Caco-2 (cell line): ENCODE results near the gene SESTD1. TPM values are rescaled to one million over a fixed set of nuclear protein-coding genes. Genes with fewer than 3 reads are reported as not detected.
"Not testable (repeated sequence)": the region's sequence is repeated elsewhere in the genome, so short reads cannot be mapped to it uniquely, and the experiment has no call there.

ENCODE experiments used
- BruUV-seq: library from RNA; stranded (reverse); fragments of 400-500 nt; replicated peaks from 2 replicates; lab custom pipeline; 2021; lab: Mats Ljungman, UMichigan
- CTCF ChIA-PET: fragments of 300-600 bp; sonication (Branson Sonifier 250); formaldehyde crosslinking; loops from one replicate; lab custom pipeline; 2022; ENCODE audit warnings: antibody characterized with exemption; lab: Charles Lee
- POLR2A ChIA-PET: fragments of 300-600 bp; sonication (Branson Sonifier 250); formaldehyde crosslinking; loops from one replicate; lab custom pipeline; 2022; ENCODE audit warnings: antibody characterized with exemption; lab: Charles Lee
- DNase-seq, 2 experiments: peaks; one replicate each; pipeline versions ENCODE4 v3.0.0 to v3.0.0-alpha.2; 2020 to 2022
- H3K27me3 ChIP-seq: replicated peaks from 2 replicates; pipeline ENCODE4 v1.6.0; 2011; ENCODE audit warnings: low read length; ENCODE audit not compliant: control insufficient read depth, insufficient read depth
- H3K36me3 ChIP-seq: 2 replicates; pipeline ENCODE4 v1.5.1; 2011; ENCODE audit warnings: low read length; ENCODE audit not compliant: control insufficient read depth, insufficient read depth
- H3K4me1 ChIP-seq: fragments of 250-450 bp; sonication (Bioruptor Pico); 2 replicates; pipeline ENCODE4 v1.5.1; 2020; ENCODE audit warnings: mild to moderate bottlenecking
- H3K4me3 ChIP-seq: 2 replicates; pipeline ENCODE4 v1.5.1; 2011; ENCODE audit warnings: low read depth, mild to moderate bottlenecking, control low read depth, low read length
- H3K9me3 ChIP-seq: fragments of 250-450 bp; sonication (Bioruptor Pico); 2 replicates; pipeline ENCODE4 v1.5.1; 2020; ENCODE audit warnings: mild to moderate bottlenecking, moderate library complexity
- H3K27ac Mint-ChIP-seq: one replicate; pipeline ENCODE4 v1.8.0; 2022; ENCODE audit warnings: mixed read lengths; ENCODE audit not compliant: unreplicated experiment
- H3K27me3 Mint-ChIP-seq: one replicate; pipeline ENCODE4 v1.8.0; 2022; ENCODE audit warnings: mixed read lengths; ENCODE audit not compliant: insufficient read depth, unreplicated experiment
- H3K36me3 Mint-ChIP-seq: one replicate; pipeline ENCODE4 v1.8.0; 2022; ENCODE audit warnings: mild to moderate bottlenecking, mixed read lengths; ENCODE audit not compliant: insufficient read depth, unreplicated experiment
- H3K4me1 Mint-ChIP-seq: one replicate; pipeline ENCODE4 v1.8.0; 2022; ENCODE audit warnings: low read depth, mixed read lengths; ENCODE audit not compliant: unreplicated experiment
- H3K4me3 Mint-ChIP-seq: one replicate; pipeline ENCODE4 v1.8.0; 2022; ENCODE audit warnings: mild to moderate bottlenecking, moderate library complexity, mixed read lengths; ENCODE audit not compliant: unreplicated experiment
- H3K9me3 Mint-ChIP-seq: one replicate; pipeline ENCODE4 v1.8.0; 2022; ENCODE audit warnings: mixed read lengths; ENCODE audit not compliant: unreplicated experiment
- CTCF ChIP-seq, 2 experiments: fragments of 200-600 bp in 1 of 2; IDR thresholded peaks; 1 replicate in 1 of 2; 2 replicates in 1 of 2; pipeline versions ENCODE4 v1.5.1 to v1.8.0; 2011 to 2022; ENCODE audit warnings: antibody characterized with exemption in 1 of 2, control low read depth in 1 of 2, inconsistent platforms in 1 of 2, low read depth in 1 of 2, low read length in 1 of 2, mild to moderate bottlenecking in 1 of 2, moderate library complexity in 1 of 2; ENCODE audit not compliant: insufficient read depth in 1 of 2, severe bottlenecking in 1 of 2, unreplicated experiment in 1 of 2
- intact Hi-C: fragments of 100-400 bp; cut with micrococcal nuclease; formaldehyde crosslinking; loops from one replicate; pipeline ENCODE4 v1.10.0; 2022; ENCODE audit not compliant: unreplicated experiment
- total RNA-seq: library from RNA; stranded (reverse); gene quantifications from 2 replicates; pipeline ENCODE4 v1.2.3, GENCODE V29; 2022

SESTD1 gene
- total RNA-seq, 1 experiment from 2014 or later, result 50.2 TPM

- no peak for TF ChIP-seq CTCF (IDR thresholded peaks at IDR 0.05; ENCODE audit: insufficient read depth in 1 of 2, low read depth in 1 of 2, low read length in 1 of 2, severe bottlenecking in 1 of 2, unreplicated experiment in 1 of 2)
- Mint-ChIP-seq H3K27ac (no peak overlapping the region), H3K27me3 (no peaks in the 10 kb centered on the region), H3K4me3 (no peak overlapping the region), H3K36me3 (no peaks in the 10 kb centered on the region), H3K9me3 (peaks cover 3% of the 10 kb centered on the region), H3K4me1 (no peaks in the 10 kb centered on the region)
- no peak for DNase-seq
- Histone ChIP-seq H3K27me3 (no peaks in the 10 kb centered on the region), H3K4me1 (no peaks in the 10 kb centered on the region), H3K4me3 (no peak overlapping the region), H3K9me3 (peaks cover 3% of the 10 kb centered on the region; the same call in 1 of the 2 replicates), H3K36me3 (no peaks in the 10 kb centered on the region)
- ChIA-PET CTCF (no interaction called here), POLR2A (no interaction called here)
- intact Hi-C loops, result no loop called here
- BruUV-seq, result no TSS peak
Measured at GRCh38 chr2:179097131-179097530, 167.5 kb downstream of the SESTD1 start.

- TF ChIP-seq CTCF (IDR thresholded peaks at IDR 0.05; ENCODE audit: insufficient read depth in 1 of 2, low read depth in 1 of 2, low read length in 1 of 2, severe bottlenecking in 1 of 2, unreplicated experiment in 1 of 2), result no peak
- no peaks in the 10 kb centered on the region for H3K27me3 Mint-ChIP-seq
- peaks cover 9% of the 10 kb centered on the region for H3K9me3 Mint-ChIP-seq
- Histone ChIP-seq H3K4me1 (no peaks in the 10 kb centered on the region), H3K4me3 (no peak overlapping the region), H3K27me3 (no peaks in the 10 kb centered on the region), H3K36me3 (no peaks in the 10 kb centered on the region), H3K9me3 (peaks cover 3% of the 10 kb centered on the region; the same call in 1 of the 2 replicates)
- CTCF ChIA-PET, result no interaction called here
- no peaks in the 10 kb centered on the region for H3K36me3 Mint-ChIP-seq
- intact Hi-C loops, result no loop called here
- no peaks in the 10 kb centered on the region for H3K4me1 Mint-ChIP-seq
- no peak for DNase-seq
- BruUV-seq, result no TSS peak
- POLR2A ChIA-PET, result no interaction called here
- no peak overlapping the region for H3K27ac Mint-ChIP-seq
- no peak overlapping the region for H3K4me3 Mint-ChIP-seq
Measured at GRCh38 chr2:179096090-179096489, 168.5 kb downstream of the SESTD1 start.

- H3K27me3 ChIP-seq, H3K4me3 Mint-ChIP-seq, H3K4me1 ChIP-seq, intact Hi-C loops, H3K36me3 Mint-ChIP-seq, BruUV-seq, H3K36me3 ChIP-seq, CTCF ChIA-PET, DNase-seq, POLR2A ChIA-PET, H3K4me1 Mint-ChIP-seq, H3K27me3 Mint-ChIP-seq, H3K27ac Mint-ChIP-seq, H3K9me3 ChIP-seq, H3K9me3 Mint-ChIP-seq, H3K4me3 ChIP-seq: not testable (repeated sequence)
Measured at GRCh38 chr2:179092912-179093311, 171.7 kb downstream of the SESTD1 start.

- CTCF ChIA-PET, result no interaction called here
- Mint-ChIP-seq H3K4me3 (no peak overlapping the region), H3K4me1 (peaks cover 6% of the 10 kb centered on the region), H3K36me3 (no peaks in the 10 kb centered on the region), H3K27ac (no peak overlapping the region), H3K27me3 (no peaks in the 10 kb centered on the region), H3K9me3 (peaks cover 22% of the 10 kb centered on the region)
- DNase-seq, result no peak
- no peak for TF ChIP-seq CTCF (IDR thresholded peaks at IDR 0.05; ENCODE audit: insufficient read depth in 1 of 2, low read depth in 1 of 2, low read length in 1 of 2, severe bottlenecking in 1 of 2, unreplicated experiment in 1 of 2)
- BruUV-seq, result no TSS peak
- intact Hi-C loops, result no loop called here
- Histone ChIP-seq H3K27me3 (no peaks in the 10 kb centered on the region), H3K9me3 (peaks cover 7% of the 10 kb centered on the region; the same call in 1 of the 2 replicates), H3K36me3 (no peaks in the 10 kb centered on the region), H3K4me3 (no peak overlapping the region), H3K4me1 (0 out of 2 replicates have a peak, but pooled peaks cover 6% of the 10 kb centered on the region)
- POLR2A ChIA-PET, result no interaction called here
Measured at GRCh38 chr2:179082697-179083096, 181.9 kb downstream of the SESTD1 start.
